ENCODE data around the gene NR5A1.

DNA sequence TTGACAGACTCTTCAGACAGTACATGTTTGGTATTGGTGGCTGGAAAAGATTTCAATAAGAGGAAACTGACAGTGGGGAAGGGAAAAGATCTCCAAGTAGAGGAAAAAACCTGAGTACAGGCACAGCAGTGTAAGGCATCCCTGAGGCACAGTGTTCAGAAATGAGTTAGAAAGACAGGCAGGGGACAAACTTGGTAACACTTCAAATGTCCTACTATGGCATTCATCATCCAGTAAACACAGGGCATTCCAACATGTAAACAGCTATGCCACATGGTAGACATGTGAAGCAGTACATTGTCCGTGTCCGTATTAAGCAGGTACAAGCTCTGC is 45.0 kb upstream of the NR5A1 start:
- TF ChIP-seq, protein P1, sequence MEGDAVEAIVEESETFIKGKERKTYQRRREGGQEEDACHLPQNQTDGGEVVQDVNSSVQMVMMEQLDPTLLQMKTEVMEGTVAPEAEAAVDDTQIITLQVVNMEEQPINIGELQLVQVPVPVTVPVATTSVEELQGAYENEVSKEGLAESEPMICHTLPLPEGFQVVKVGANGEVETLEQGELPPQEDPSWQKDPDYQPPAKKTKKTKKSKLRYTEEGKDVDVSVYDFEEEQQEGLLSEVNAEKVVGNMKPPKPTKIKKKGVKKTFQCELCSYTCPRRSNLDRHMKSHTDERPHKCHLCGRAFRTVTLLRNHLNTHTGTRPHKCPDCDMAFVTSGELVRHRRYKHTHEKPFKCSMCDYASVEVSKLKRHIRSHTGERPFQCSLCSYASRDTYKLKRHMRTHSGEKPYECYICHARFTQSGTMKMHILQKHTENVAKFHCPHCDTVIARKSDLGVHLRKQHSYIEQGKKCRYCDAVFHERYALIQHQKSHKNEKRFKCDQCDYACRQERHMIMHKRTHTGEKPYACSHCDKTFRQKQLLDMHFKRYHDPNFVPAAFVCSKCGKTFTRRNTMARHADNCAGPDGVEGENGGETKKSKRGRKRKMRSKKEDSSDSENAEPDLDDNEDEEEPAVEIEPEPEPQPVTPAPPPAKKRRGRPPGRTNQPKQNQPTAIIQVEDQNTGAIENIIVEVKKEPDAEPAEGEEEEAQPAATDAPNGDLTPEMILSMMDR (IDR thresholded peaks at IDR 0.05; ENCODE audit: low read length) = no peak
- TF ChIP-seq EZH2phosphoT487 (IDR thresholded peaks at IDR 0.05; ENCODE audit: low read length) (no peak), EZH2 (optimal IDR thresholded peaks at IDR 0.05; ENCODE audit: low read depth, low read length) (no peak)
